OCI-LY7 (cell line): Measurements from ENCODE around the gene C11orf58.

ENCODE experiments used
- EZH2phosphoT487 ChIP-seq: fragments of 200-600 bp; sonication (generic); IDR thresholded peaks from 2 replicates; pipeline ENCODE4 v1.6.1; 2018; ENCODE audit warnings: low read depth, borderline replicate concordance, mild to moderate bottlenecking, mixed run types, antibody characterized with exemption, low read length, moderate library complexity, mixed read lengths
- TF ChIP-seq, protein P1 (sequence below): fragments of 200-600 bp; sonication (generic); conservative IDR thresholded peaks from 2 replicates; pipeline ENCODE4 v1.5.1; 2014; ENCODE audit warnings: mild to moderate bottlenecking, antibody characterized with exemption, low read length, moderate library complexity, mixed read lengths

DNA sequence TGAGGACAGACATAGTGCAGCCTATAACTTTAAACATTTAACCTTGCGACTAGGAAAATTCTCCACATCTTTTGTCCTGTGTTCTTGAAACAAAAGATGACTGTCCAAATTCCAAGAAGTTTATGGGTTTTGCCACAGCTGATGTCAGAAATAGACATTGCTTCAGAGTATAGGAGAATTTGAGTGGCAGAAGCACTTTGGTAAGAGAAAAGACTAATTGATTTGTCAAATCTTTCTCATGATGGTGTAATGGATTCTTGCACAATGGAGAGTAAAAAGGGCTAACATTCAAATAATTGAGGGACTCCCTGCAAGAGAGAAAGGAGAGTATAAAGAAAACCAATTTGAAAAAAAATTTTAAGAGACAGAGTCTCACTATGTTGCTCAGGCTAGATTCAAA lies 25.3 kb downstream of the C11orf58 start:
- TF ChIP-seq, protein P1, sequence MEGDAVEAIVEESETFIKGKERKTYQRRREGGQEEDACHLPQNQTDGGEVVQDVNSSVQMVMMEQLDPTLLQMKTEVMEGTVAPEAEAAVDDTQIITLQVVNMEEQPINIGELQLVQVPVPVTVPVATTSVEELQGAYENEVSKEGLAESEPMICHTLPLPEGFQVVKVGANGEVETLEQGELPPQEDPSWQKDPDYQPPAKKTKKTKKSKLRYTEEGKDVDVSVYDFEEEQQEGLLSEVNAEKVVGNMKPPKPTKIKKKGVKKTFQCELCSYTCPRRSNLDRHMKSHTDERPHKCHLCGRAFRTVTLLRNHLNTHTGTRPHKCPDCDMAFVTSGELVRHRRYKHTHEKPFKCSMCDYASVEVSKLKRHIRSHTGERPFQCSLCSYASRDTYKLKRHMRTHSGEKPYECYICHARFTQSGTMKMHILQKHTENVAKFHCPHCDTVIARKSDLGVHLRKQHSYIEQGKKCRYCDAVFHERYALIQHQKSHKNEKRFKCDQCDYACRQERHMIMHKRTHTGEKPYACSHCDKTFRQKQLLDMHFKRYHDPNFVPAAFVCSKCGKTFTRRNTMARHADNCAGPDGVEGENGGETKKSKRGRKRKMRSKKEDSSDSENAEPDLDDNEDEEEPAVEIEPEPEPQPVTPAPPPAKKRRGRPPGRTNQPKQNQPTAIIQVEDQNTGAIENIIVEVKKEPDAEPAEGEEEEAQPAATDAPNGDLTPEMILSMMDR, result no peak
- no peak for TF ChIP-seq EZH2phosphoT487
